Stimulated activated CD4-positive, alpha-beta T cell treated with anti-CD3 and anti-CD28 coated beads, Interleukin-2, amount 100 ng/mL, for 24 hours (primary cell): ENCODE measurements around the gene TSPAN2.

ENCODE experiments used
- DNase-seq, 2 donors: peaks; one replicate each; pipeline ENCODE4 v3.0.0-alpha.2; 2020

Gene TSPAN2

DNA sequence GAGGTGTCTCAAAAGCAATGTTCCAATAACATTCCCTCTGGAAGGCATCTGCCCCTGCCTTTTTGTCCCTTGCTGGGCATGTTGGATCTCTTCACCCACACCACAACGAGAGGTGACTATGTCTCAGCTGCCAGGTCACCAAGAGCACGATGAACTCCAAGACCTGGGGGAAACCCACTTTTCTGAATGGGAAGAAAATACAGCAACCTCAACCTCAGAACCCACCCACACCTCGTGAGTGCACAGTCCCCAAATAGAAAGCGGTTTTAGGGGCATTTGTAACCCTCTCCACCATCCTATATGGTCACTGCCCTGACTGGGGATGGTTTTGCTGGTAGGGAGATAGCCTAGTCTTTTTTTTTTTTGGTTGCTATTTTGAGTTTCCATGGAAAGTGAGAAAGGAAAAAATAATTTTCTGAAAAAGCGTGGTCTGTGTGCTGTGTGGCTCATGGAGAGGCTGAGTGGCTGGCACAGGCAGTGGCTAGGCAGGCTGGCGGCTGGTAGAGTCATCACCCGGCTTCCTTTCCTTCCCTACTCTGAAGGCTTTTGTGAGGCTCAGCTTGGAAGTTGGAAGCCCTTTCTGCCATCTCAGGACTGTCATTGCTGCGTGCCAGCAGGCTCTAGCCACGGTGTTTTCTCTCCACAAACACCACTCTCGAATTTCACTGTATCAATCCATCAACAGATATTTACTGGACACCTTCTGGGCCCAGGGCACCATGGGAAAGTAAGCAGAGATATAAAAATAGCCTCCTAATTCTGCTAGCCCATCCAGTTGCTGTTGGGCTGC, 15.8 kb downstream of the TSPAN2 start:
- DNase-seq: no peak

DNA sequence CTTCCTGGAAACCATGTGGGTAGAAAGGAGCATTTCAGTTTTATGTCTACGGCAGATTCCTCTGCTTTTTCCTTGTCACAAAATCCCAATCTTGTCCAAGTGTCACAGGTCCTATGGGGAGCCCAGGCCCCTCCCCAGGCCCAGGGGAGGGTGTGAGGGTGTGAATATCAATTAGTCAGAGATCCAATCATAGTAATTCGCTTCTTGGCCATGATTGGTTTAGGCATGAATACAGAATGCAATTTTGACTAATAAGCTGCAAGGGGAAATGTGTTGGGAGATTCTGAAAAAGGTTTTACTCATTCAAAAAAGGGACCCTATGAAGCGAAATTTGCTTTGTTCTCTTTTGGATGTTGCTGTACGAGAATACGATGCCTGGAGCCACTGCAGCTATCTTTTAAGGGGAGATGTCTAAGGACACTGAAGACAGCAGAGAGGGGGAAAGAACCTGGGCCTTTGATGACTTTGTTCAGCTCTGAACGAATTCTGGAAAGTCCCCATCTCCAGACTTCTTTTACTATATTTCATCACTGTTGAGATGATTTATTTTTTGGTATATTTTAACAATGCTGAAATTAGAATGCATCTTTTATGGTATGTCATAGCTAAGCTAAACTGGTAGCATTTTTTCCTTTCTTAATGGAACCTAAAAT, 18.2 kb downstream of the TSPAN2 start:
- no peak for DNase-seq

DNA sequence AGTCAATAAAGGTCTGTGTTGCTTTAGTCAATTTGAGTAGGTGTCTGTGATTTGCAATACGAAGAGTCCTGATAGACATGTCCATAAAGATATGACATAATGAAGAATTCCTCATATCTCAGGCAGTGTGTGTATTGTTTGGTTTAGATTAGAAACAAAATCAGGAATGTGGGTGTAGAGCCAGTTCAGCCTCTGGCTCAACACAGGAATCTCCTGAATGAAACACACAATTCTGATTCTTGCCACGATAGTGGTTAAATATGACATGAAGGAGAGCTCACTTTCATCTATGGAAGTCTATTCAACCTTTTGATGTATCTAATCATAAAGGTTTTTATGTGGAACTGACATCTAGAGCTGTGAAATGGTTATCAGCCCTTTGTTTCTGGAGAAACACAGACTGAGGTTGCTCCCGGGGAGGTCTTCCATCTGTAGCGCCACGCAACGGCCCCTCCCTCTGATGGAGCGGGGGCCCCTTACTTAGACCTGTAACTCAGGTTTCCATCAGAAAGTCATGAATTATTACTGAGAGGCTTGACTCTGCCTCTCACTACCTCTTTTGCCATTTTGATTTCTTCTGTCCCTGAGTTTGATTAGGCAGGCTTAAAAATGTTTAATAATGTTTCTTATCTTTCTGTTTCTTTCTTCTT, 19.5 kb downstream of the TSPAN2 start:
- DNase-seq: no peak

DNA sequence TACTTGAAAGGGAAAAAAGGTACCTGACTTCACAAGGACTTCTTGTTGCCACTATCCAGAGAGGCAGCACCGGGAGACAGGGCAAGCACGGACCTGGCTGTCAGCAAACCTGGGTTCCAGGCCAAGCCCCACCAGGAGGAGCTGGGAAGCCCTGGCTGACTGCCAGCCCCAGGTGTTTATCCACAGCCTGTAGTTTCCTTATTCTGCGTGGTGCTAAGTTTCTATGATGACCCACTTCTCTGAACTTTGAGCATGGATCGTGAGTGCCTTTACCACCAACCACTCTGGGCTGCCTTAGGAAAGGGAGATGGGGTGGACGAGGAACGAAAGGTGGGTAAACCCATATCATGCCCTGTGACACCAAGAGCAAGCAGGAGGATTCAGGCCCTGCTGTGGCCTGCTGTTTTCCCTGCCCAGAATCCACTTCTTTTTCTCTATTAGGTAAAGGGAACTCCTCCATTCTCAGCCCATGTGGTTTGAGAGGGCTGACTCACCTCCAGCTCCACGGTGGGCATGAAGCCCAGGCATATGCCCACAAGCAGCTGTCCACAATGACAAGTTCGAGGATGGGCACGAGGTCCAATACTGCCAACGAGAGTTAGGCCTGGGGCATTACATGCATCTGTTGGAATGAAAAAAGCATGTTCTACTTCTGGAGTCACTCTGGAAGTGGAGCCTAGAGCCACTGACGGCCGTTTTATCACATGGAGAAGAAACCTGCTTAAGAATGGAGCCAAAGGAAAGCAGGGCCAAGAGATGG, 20.3 kb downstream of the TSPAN2 start:
- no peak for DNase-seq

DNA sequence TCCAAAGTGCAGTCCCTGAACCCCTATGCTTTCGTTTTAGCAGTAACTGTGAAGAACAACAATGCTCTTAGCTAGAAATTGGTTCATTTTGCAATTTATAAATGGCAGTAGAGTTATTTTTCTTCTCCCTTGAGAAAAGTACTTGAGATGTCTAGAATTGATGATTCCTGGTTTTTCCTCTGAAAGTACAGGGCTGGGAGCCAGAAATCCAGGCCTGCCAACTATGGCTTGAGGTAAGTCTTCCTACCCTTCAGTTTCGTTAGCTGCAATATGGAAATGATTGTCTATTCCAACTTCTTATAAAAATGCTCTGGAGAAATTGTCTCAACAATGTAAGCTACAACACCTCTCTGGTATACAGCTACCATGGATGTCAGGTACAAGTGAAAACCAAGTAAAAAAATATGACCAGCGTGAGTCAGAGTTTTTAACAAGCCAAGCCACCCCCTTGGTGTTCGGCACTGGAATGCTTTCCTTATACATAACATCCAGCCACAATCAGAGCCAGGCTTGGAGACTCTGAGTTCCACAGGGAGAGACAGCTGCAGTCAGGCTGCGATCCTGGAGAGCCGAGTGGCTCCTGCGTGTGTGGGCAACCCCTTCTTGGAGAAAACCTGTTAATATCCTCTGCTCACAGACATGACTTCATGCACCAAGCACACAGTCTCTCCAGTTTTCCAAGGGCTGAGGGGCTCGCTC, 22.0 kb downstream of the TSPAN2 start:
- no peak for DNase-seq

GRCh38 chr1:115065021-115065420, 24.3 kb downstream of the TSPAN2 start:
- DNase-seq: no peak

DNA sequence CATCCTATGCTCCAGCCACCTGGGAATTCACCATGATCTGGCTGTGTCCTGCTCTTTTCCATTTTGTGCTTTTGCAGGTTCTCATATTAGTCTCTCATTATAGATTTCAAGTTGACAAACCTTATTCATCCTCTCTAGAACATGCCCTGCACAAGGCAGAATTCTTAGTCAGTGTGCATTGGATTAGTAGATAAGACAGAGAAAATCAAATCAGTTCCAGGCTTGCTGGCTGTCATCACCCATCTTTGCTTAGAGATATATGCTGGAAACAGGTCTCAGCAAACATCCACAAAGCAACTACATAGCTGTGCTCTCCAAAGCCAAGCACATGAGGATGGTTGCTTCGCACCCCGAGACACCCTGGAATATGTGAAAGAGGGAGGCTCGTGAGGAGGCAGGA, 24.8 kb downstream of the TSPAN2 start:
- no peak for DNase-seq

DNA sequence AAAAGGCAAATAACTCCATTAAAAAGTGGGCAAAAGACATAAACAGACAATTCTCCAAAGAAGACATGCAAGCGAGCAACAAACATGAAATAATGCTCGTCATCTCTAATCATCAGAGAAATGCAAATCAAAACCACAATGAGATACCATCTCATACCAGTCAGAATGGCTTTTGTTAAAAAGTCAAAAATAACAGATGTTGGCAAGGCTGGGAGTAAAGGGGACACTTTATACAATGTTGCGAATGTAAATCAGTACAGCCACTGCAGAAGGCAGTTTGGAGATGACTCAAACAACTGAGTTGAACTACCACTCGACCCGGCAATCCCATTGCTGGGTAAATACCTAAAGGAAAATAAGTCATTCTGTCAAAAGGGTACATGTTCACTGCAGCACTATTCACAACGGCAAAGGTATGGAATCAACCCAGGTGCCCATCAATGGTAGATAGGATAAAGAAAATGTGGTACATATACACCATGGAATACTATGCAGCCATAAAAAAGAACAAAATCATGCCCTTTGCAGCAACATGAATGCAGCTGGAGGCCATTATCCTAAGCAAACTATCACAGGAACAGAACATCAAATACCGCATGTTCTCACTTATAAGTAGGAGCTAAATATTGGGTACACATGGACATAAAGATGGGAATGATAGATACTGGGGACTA, 25.9 kb downstream of the TSPAN2 start:
- no peak for DNase-seq

GRCh38 chr1:115062542-115063004, 26.7 kb downstream of the TSPAN2 start:
- peak; percentile 80 to 83 for DNase-seq

- no peak for DNase-seq
These were observed 28.8 kb downstream of the TSPAN2 start for GRCh38 chr1:115060501-115060900.

GRCh38 chr1:115059316-115059715, 30.0 kb downstream of the TSPAN2 start:
- no peak for DNase-seq

GRCh38 chr1:115057661-115058254, 31.5 kb downstream of the TSPAN2 start:
- DNase-seq: no peak

GRCh38 chr1:115056395-115056798, 32.9 kb downstream of the TSPAN2 start:
- no peak for DNase-seq

- peak; percentile 61 to 63 for DNase-seq
These were observed 36.7 kb downstream of the TSPAN2 start for GRCh38 chr1:115052454-115053083.

- no peak for DNase-seq
These were observed 37.5 kb downstream of the TSPAN2 start for GRCh38 chr1:115051850-115052249.

- no peak for DNase-seq
These were observed 42.6 kb downstream of the TSPAN2 start for GRCh38 chr1:115046751-115047150.

DNA sequence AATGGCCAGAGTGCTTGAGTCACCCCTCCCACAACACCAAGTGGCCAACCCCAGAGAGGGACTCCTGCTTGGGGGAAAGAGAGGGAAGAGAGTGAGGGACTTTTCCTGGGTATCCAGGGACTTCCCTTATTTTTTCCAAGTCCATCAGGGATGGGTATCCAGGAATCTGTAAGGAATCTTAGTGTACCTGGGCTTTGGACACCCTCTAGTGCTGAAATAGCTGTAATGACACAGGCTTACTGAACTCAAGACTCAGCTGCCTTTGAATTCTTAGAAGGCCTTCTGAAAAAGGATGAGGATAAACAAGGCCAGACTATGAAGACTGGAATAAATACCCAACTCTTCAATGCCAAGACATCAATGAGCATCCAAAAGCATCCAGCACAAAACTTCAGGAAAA, 47.6 kb downstream of the TSPAN2 start:
- no peak for DNase-seq

DNA sequence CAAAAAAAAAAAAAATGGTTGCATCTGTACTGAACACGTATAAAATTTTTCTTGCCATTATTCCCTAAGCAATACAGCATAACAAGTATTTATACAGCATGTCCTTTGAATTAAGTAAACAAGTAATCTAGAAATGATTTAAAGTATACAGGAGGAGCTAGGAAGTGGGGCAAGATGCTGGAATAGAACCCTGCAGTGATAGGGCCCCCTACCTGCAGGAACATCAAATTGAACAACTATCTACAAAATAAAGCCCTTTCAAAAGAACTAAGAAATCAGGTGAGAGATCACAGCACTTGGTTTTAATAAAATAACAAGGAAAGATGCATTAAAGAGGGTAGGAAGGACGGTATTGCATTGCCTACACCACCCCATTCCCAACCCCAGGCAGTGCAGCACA, 48.8 kb downstream of the TSPAN2 start:
- DNase-seq: no peak

DNA sequence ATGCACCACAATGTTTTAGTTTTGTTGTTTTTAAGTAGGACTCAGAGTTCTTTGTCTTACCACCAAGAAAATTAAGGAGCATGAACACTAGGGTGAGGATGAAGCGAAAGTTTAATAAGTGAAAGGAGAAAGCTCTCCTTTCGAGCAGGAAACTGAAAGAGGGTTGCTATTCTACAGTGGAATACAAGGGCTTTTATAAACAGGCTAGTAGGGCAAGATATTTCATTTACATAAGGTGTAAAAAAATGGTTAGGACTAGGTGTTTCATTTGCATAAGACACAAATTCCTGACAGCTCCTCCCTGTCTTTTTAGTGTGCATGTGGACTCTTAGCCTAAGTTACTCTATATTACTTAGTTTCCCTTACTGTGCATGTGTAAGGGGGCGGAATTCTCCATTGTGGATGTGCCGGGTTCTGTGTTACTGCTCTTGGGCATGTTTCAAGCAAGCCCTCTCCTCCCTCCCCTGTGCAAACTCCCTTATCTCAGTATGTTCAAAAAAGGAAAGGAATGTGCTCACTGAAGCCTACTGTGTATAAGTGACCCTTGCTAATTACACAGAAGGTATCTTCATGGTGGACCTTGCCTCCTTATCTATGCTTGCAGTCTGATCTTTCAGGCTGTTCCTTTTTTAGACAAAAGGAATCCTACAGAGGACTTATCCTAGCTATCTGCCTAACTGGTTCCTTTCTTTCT, 52.3 kb downstream of the TSPAN2 start:
- no peak for DNase-seq

DNA sequence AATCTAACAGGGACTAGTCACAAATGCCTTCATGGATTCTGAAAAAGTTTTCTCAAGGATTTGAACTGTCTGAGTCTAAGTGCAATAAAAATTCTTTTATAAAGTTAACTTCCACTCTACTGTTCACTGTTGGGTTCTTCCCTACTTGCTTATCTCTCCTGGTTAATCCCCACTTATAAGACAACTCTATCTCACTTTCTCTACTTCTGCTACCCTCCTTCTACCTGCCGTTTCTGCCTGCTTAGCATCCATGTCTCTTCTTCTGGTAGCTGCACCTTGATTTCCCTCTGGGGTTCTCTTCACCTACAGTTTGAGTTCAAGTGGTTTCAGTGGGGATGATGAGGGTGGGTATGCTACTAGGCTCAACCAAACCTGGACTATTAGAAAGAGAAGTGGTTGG, 53.7 kb downstream of the TSPAN2 start:
- no peak for DNase-seq
